T-helper 1 cell (primary cell): ENCODE data around the gene SETD2.
A peak's percentile ranks its signal among the peaks of the same experiment; 100 is the strongest.

Experiments used
- DNase-seq, 5 donors: peaks; one replicate each; pipeline ENCODE4 v3.0.0-alpha.2; 2012 to 2020

SETD2 gene

DNA sequence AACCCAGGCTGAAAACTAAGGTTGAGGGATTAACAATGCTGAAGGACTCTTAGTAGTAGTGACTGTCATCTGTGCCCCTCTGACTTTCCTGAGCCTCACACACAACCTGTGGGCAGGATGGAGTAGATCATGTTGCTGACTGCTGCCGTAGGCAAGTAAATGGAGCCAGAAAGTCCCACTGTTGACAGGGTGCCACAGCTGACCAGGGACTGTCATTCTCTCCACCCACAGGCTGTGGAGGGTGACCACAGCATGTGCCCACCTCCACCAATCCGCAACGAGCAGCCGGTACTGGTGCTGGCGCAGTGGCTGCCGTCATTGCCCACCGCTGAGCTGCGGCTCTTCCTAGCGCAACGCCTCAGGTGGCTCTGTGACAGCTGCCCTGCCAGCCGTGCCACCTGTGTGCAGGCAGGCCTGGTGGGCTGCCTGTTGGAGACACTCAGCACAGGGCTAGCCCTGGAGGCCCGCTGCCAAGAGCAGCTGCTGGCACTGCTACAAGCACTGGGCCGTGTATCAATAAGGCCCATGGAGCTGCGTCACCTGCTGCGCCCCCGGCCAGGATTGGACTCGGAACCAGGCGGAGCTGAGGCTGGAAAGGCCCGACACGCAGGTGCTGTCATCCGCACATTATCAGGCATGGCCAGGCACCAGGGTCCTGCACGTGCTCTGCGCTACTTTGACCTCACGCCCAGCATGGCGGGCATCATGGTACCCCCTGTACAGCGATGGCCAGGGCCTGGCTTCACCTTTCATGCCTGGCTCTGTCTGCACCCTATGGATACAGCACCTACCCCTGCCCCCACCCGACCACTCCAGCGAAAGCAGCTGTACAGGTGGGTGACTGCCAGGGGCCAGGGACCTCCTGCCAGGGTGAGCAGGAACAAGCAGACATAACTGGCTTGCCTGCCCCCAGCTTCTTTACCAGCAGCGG lies 168.8 kb downstream of the SETD2 start:
- no peak for DNase-seq

DNA sequence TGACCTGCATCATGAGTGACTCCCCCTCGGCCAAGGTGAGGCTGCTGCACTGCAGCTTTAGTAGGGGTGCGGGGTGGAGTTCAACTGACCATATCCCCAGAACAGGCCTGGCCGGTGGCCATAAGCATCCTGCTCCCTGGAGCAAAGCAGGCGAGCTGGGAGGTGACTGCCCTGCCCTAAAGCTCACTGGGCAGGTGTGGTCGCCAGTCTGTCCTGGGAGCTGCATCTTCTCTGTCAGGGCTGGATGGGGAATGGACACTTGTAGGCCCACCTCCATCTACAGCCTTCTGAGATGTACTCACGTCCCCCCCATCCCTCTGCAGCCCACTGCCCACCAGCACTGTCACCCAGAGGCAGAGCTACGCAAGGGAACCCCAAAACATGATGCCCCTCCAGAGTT lies 169.9 kb downstream of the SETD2 start:
- DNase-seq, result no peak

DNA sequence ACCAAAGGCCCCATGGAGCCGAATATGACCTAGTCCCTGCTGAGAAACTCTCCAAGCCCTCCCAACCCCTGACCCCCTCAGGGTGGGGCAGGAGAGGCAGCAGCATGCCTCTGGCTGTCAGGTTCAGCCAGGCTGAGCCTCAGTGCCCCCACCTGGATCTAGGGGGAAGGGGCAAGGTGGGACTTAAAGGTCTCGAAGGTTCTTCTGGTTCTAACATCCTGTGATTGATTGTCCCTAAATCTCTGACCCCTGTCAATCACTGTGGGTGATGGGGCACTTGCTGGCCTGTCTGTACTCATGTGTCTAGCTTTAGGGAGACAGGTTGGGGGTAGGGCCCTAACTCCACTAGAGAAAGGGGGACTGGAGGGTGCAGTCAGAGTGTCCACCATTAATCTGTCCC lies 170.6 kb downstream of the SETD2 start:
- no peak for DNase-seq

DNA sequence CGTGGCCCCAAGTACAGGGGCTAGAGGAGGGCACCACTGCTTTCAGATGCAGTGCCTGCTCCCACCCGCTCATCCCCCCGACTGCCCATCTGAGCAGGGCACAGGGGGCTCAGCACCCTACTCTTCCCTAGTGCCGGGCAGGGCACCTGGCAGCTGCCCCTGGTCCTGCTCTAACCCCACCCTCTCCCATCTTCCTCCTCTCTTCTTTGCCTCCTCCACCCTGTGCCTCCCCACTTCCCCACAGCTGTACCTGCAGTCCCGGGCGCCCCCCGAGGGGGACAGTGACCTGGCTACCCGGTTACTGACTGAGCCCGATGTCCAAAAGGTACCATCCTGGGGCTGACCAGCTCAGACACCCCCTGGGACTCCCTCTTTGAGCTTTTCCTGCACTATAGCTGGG lies 171.7 kb downstream of the SETD2 start:
- DNase-seq, result no peak

DNA sequence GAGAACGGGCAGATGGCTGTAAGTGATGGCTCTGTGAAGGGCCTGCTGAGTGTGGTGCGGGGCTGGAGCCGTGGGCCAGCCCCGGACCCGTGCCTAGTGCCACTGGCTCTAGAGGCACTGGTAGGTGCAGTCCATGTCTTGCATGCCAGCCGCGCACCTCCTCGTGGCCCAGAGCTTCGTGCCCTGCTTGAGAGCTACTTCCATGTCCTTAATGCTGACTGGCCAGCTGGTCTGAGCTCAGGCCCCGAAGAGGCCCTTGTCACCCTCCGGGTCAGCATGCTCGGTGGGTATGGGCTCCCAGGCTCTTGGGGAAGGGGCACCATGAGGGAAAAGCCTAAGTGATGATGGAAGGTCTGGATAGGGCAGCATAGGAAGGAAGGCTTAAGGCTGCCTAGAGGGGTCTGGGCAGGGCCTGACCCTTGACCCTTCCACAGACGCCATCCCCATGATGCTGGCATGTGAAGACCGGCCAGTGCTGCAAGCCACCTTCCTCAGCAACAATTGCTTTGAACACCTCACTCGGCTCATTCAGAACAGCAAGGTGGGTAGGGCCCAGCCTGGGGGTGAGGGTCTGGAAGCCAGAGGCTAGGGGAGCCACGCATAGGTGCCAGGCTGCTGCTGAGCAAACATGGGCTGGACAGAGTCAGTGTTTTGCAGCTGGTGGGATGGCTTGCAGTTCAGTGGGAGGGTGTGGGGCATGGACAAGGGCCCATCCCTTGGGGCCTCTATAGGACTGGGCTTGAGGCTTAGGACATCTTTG lies 172.3 kb downstream of the SETD2 start:
- DNase-seq, result no peak

DNA sequence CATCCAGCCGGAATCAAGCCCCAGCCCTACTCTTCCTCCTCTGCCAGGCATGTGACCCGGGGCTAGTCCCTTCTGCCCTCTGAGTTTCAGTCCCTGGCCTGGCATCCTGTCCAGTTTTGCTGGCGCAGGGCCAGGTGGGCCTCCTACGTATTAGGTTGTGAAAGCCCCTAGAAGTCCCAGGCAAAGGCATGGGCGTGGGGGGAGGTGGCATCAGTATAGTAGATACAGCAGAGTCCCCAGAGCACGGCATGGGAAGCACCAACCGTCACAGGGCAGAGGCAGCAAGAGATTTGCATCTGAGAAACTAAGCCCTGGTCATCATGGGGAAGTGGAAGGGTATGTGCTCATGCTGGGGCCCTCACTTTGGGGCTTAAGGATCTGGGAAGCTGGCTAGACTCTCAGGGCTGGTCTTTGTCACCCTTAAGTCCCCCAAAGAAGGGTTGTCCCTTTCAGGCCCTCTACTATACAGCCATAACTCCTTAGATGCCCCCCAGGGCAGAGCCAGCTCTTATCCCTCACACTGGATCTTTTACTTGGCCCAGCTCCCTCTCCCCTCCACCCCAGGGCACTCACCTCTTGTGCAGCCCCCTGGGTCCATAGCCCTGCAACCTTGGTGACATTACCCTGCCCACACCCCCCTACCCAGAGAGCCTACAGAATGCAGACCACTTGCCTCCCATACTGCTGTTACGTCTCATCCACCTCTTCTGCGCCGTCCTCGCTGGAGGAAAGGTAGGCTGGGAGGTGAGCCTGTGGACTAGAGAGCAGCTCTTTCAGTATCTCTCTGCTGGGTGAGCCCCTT lies 173.1 kb downstream of the SETD2 start:
- no peak for DNase-seq

DNA sequence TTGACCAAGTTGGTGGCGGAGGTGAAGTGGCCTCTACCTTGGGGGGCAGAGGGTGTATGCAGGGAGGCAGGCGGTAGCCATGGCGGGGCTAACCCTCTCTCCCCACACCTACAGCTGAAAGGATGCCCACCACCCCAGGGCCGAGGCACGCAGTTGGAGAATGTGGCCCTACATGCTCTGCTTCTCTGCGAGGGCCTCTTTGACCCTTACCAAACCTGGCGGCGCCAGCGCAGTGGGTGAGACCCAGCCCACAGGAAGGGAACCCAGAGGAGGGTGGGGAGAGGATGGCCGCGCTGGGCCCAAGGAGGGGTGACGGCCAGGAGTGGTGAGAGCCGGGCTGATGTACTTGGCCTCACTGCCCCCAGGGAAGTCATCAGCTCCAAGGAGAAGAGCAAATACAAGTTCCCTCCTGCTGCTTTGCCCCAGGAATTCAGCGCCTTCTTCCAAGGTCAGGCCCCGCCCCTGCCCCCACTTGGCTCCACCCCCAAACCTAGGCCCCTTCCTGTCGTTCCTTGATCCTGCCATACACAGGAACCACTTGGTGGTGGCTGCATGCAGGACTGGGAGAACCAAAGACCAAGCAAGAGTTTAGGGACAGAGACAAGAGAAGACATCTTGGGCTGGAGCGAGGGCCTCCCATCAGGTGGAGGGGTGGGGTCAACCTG lies 174.6 kb downstream of the SETD2 start:
- DNase-seq, result no peak

DNA sequence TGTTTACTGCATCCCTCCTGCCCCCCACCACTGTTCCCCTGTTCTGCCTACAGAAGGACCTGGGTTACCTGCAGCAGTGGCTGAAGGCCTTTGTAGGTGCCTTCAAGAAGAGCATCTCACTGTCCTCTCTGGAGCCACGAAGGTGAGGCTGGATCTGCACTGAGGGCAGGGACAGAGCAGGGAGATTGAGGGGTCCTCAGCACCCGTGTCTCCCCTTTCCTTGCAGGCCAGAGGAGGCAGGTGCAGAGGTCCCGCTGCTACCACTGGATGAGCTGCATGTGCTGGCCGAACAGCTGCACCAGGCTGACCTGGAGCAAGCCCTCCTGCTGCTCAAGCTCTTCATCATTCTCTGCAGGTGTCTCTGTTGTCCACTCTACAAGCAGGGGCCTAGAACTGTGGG lies 175.3 kb downstream of the SETD2 start:
- DNase-seq, result no peak

DNA sequence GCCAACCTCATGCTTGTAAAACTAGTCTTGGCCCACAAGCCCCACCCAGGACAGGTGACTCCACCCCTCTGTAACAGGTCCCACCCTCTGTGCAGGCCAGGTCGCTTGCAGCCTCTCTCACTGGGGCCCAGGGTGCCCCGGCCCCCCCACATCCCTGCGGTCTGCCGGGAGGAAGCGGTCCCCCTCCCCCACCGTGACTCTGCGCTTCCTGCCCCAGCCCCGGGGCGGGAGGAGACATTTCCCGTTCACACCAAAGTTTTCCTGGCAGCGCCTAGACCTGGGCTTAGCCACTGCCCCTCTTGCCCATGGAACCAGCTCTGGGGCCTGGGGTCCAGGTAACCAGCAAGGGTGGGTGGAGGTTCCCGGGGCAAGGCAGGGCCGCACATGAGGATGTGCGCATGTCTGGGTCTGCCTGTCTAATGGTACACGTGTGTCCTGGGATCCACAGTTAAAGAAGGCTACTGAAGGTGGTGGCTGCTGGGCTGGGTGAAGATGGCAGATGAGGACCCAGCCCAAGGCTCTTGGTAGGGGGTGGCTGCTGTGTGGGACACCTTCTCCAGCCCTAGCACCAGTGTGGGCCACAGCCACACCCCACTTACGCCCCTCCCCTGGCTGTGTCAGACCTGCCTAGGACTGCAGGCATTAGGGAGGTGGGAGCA lies 176.0 kb downstream of the SETD2 start:
- DNase-seq, result peak; percentile 84 to 96 (median 87)

DNA sequence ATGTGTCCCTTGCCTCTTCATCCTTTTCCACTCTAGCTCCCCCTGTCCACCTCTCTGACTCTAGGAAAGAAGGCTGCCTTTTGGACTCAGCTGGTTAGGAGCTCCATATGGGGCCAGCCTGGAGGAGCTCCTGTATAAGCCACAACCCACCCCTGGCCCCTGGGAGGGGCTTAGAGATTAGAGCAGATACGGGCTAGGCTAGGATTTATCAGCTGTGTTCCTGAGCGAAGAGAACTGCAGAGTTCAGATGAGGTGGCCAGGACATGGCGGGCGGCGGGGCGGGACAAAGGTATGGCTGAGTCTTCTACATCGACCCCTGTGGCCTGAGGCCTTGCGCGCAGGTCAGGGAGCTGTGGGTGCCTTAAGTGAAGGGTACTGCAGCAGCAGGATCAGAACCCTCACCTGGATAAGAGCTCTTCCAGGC lies 176.6 kb downstream of the SETD2 start:
- DNase-seq, result peak in 1 of 5 donors; percentile 15

DNA sequence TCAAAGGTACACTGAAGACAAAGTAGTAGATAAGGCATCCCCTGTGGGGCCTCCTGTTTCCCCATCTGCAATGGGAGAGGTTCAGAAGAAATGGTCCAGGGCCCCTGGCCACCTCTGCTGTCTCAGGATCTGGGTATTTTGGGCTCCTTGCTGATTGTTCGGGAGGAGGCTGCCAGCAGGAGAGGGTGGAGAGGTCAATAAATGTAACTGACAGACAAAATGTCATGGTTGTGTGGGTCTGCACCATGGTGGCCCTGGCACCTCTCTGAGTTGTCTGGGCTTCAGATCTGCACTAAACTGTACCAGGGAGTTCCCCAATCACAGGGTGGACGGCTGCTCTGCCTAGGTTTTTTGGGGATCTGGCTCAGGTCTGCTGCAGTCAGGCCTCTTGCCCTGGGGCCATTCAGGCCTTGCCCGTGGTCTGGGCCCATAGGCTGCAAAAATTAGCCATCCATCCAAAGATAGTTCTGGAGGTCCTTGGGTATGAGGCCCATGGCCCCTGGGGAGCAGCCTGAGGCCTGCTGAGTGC lies 177.1 kb downstream of the SETD2 start:
- DNase-seq, result no peak

DNA sequence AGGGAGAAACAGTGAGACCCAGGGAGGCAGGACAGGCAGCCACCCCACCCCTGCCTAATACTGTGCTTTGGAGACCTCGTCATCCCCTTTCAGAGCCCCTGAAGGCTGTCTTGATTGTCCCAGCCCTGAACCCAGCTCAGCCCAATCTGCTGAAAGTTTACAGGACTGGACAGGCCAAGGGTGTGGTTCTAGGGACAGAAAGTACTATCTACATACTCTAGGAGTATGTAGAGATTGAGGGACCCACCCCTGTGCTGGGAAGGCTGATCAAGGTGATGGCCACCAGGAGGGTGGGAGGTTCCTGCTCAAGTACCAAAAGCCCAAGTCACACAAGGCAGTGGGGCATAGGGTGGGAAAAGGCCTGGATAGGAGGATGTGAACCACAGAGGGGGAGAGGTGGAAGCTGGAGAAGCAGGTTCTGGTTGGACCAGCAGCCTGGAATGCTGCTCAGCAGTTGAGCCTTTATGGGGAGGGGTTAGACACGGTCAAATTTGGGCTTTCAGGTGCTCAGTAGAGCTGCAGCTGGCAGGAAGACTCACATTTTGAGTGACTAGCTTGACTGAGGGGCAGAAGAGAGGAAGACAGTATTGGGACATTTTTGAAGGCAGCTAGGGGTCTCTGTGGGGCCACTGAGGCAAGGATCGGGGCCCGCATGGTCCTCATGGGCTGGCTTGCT lies 177.7 kb downstream of the SETD2 start:
- no peak for DNase-seq

DNA sequence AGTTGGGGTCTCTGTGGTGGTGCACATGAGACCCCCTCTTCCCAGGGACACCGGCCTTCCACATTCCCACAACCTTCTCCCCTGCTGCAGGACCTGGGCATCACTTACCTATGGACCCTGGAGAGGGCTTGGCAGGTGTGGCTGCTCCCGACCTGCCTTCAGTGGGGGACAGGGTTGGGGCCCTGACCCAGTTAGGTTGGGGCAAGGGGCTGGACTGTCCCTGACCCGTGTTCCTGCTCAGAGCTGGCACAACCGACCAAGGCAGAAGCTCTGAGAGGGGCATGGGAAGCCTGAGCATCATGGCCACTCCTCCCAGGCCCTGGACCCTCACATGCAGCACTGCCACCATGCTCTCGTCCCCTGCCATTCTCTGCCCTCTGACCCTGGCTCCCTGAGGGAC lies 178.3 kb downstream of the SETD2 start:
- no peak for DNase-seq

DNA sequence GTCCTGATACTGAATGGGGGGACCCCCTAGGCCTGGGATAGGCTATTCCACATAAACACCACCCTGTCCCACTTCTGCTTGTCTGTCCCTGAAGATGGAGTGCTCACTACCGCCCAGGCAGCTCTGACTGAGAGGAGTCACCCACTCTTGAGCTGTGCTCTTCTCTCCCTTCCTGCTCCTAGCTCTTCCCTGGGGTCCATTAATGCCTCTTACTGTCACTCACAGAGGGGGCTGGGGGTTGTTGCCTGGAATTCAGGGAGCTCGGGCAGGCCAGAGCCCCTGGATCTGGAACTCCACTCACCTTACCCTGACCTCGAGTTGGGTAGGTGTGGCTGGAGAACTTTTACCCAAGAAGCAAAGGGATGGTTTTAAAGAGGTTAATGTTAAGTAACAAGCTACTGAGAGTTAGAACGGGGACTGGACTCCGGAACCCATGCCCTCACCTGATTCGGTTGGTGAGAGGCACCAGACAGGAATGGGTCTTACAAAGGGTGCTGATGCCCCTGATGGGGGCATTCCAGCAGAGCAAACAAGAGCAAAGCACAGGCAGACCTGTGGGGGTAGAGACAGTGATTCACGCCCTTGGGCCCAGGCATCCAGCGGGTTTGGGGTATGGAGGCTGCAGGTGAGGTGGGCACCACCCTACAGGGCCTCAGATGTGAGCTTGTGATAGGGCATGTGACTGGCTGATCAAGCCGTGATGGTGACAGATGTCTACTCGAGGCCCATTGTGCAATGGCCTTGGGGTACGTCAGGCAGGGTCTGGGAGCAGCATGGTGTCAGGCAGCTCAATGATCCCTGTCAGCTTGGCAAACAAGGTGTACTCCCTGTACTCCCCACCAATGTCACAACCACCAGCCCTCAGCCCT lies 179.1 kb downstream of the SETD2 start:
- no peak for DNase-seq

DNA sequence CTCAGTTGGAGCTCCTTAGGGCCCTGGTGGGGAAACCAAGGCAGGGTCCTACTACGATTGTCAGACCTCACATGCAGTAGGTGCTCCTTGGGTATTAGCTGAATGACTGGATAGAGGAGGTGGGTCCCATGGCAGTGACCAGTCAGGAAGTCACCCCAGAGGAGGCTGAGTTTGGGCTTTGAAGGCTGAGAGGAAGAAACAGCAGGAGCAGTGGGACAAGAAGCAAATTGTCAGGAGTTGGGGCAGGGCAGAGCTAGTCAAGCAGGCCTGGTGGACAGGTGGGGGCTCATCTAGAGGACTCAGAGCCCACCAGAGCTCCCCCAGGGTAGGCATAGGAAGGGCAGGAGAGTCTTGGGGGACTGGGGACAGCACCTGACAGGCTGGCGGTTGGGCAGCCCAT lies 181.4 kb downstream of the SETD2 start:
- DNase-seq, result no peak

DNA sequence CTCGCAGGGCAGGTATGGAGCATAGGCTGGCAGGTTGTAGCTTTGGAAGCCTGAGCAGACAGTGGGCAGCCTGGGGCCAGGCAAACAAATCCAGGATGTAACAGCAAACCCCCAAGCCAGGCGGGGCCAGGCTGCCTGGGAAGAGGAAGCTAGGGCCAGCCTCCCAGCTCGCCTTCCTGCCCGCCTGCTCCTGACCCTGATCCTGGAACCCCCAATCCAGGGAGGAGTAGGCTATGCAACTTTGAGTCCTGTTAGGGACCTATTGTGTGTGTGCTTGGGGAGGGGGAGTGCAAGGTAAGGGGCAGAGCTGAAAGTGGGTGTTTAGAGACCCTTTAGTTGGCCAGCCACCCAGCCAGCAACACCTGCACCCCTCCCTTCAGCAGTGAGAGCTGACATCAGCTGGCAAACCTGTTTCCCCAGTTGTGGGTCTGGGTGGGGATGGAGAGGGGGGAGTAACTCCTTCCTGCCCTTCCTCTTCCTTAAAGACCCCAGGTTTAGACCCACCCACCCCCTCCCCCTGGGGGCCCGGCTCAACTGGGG lies 181.9 kb downstream of the SETD2 start:
- no peak for DNase-seq

DNA sequence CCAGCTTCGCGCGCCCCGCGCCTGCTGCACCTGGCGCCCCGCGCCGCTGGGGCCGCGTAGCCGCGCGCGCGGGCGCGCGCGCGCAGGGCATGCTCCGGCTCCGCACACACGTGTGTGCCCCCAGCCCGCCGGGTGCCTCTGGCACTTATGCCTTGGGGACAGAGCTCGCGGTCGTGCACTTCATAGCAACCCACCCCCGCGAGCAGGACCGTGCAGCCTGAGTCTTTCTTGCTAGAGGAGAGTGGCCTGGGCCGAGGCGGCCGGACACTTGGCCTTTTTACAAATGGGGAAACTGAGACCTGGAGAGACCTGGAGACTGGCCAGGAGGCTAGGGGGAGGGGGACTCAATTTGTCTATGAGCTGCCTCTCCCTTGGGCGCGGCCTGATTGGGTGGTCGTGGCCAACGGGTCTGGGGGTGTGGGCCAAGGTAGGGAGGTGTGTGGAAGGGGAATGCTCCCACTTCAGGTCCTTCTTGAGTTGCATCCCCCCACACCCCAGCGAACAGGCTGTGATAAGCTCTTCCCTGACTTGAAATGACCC lies 183.9 kb downstream of the SETD2 start:
- DNase-seq, result no peak

DNA sequence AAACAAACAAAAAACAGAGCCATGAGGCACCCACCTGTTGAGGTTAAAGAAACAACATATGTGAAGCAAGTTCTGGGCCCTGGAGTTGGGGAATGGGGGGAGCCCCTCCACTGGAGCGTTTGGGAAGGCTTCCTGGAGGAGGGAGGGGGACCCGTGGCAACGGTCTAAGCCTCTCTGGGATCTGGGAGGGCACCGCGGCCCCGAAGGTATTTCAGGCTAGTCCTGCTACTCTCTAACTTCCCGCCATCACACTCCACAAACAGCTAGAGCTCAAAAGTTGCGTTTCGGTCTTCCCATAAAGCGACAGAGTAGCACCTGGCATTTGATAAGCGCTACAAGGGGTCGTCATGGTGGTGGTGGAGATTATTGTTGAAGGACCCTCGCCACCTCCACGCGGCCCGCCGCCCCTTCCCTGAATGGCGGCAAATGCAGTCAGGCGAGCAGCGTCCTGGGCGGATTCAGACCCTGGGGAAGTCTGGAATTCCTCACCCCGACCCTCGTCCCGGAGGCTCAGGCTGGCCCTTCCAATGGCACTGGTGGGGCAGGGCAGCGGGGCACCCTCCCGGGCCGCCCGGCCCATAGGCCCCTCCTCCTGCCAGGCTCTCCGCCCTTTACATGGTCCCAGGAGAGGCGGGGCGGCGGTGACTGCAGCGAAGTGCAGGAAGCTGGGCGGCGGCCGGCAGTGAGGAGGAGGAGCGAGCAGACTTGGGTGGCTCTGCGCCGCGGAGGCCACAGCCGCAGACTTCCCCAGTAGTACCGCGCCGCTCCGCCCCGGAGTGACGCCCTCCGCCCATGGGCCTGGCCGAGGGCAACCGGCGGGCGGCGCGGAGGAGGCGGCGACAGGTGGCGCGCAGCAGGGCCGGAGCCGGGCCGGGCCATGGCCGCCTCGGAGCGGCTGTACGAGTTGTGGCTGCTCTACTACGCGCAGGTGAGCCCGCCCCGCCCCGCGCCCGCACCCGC lies 184.6 kb downstream of the SETD2 start, which contains the start of gene NBEAL2:
TSS of gene NBEAL2 (plus strand) at position 682 of the 960 bp plus-strand sequence. CDS start at position 878, 196 bp downstream.
- DNase-seq, result peak; percentile 94 to 98 (median 95)
